ENCODE measurements around the gene SSH2.

GRCh38 chr17:29693751-29694150 is 236.3 kb downstream of the SSH2 start:
- no peak for TF ChIP-seq CTCF (IDR thresholded peaks at IDR 0.05; ENCODE audit: low read length)
- TF ChIP-seq EZH2phosphoT487 (IDR thresholded peaks at IDR 0.05; ENCODE audit: low read length) = no peak
- no peak for TF ChIP-seq EZH2 (optimal IDR thresholded peaks at IDR 0.05; ENCODE audit: low read depth, low read length)
